Gastrocnemius medialis (tissue), 4 donors: ENCODE measurements around the gene MEMO1.

ENCODE experiments used
- CTCF ChIP-seq, 5 experiments: fragments of 450-650 bp in 3 of 5; fragments of 200-600 bp in 2 of 5; sonication (generic) in 2 of 5; IDR thresholded peaks in 4 of 5; conservative IDR thresholded peaks in 1 of 5; 1 replicate in 4 of 5; 2 replicates in 1 of 5; pipeline ENCODE4 v1.5.1; 2016 to 2019; ENCODE audit warnings: antibody characterized with exemption in 5 of 5, mild to moderate bottlenecking in 3 of 5, moderate library complexity in 3 of 5
- POLR2A ChIP-seq, 2 donors: fragments of 450-650 bp; IDR thresholded peaks; one replicate each; pipeline ENCODE4 v1.6.1; 2017; ENCODE audit warnings: antibody characterized with exemption in 2 of 2, mild to moderate bottlenecking in 2 of 2, moderate library complexity in 2 of 2

- TF ChIP-seq CTCF (IDR thresholded peaks at IDR 0.05 in 4 of 5, conservative IDR thresholded peaks at IDR 0.05 in 1 of 5) (no peak), POLR2A (IDR thresholded peaks at IDR 0.05) (no peak)
Observed at GRCh38 chr2:31909661-31910060, 101.1 kb downstream of the MEMO1 start.
